AG10803 (cell line): ENCODE data around the gene SGF29.
A peak's percentile ranks its signal among the peaks of the same experiment; 100 is the strongest.
"Not testable (repeated sequence)": the region's sequence is repeated elsewhere in the genome, so short reads cannot be mapped to it uniquely, and the experiment has no call there.

Experiments
- DNase-seq: peaks from one replicate; pipeline ENCODE4 v3.0.0; 2010; ENCODE audit warnings: low read depth
- H3K4me3 ChIP-seq: 2 replicates; pipeline ENCODE4 v1.5.1; 2011; ENCODE audit warnings: mild to moderate bottlenecking, low read length, control low read depth
- CTCF ChIP-seq: conservative IDR thresholded peaks from 2 replicates; pipeline ENCODE4 v1.5.1; 2011; ENCODE audit warnings: mild to moderate bottlenecking, low read length, control low read depth, inconsistent platforms

The SGF29 gene

GRCh38 chr16:28609631-28610594 is 56.2 kb downstream of the SGF29 start, which contains the start of gene SULT1A1:
Gene SULT1A1, minus strand, starts transcription at chr16:28610044. Its CDS starts 1,189 bp downstream, at chr16:28608855.
- DNase-seq: no peak
- H3K4me3 ChIP-seq: no peak within 1 kb of the TSS

GRCh38 chr16:28610595-28611191 is 57.0 kb downstream of the SGF29 start:
- no peak for DNase-seq
- no peak for TF ChIP-seq CTCF
- no peak overlapping the region for H3K4me3 ChIP-seq

More at GRCh38 chr16:28609631-28610594, 56.2 kb downstream of the SGF29 start, which contains the start of gene SULT1A1:
- no peak for TF ChIP-seq CTCF

- not testable (repeated sequence) for DNase-seq, H3K4me3 ChIP-seq
Measured at GRCh38 chr16:28612359-28613280, 58.9 kb downstream of the SGF29 start.

GRCh38 chr16:28613912-28614311 is 60.2 kb downstream of the SGF29 start:
- not testable (repeated sequence) for DNase-seq, H3K4me3 ChIP-seq

GRCh38 chr16:28614561-28614960 is 60.8 kb downstream of the SGF29 start:
- not testable (repeated sequence) for H3K4me3 ChIP-seq, DNase-seq

GRCh38 chr16:28615486-28616223 is 61.9 kb downstream of the SGF29 start:
- TF ChIP-seq CTCF: peak; percentile 62
- H3K4me3 ChIP-seq: not testable (repeated sequence)
- DNase-seq: peak; percentile 32

- H3K4me3 ChIP-seq, DNase-seq: not testable (repeated sequence)
Measured at GRCh38 chr16:28616224-28616577, 62.5 kb downstream of the SGF29 start.

GRCh38 chr16:28616636-28617035 is 62.9 kb downstream of the SGF29 start:
- no peak for TF ChIP-seq CTCF
- no peak for DNase-seq
- H3K4me3 ChIP-seq: no peak overlapping the region
